GM03348 (cell line): ENCODE measurements around the gene ATP11A.
"Not testable (repeated sequence)": the region's sequence is repeated elsewhere in the genome, so short reads cannot be mapped to it uniquely, and the experiment has no call there.

Experiments
- DNase-seq: peaks from one replicate; pipeline ENCODE4 v3.0.0; 2012; ENCODE audit warnings: low spot score

Gene ATP11A

DNA sequence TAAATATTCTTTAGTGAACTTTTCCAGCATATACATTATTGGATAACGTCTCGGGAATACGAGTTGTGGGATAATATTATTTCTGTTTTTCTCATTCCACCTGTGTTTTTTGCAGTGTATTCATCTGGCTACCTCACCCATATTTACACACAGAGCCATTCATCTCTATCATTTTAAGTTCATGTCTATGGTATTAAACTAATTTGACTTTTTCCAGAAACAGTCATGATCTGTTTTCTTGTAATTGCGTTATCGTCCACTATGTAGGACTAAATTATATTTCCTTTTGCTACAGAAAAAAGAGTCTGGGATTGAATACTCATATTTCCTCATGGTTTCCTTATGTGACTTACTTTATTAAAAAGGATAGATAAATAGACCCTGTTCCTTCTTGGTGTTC is 2.7 kb downstream of the ATP11A start:
- no peak for DNase-seq

- peak; percentile 80 for DNase-seq
These were observed 4.1 kb downstream of the ATP11A start for GRCh38 chr13:112693831-112694497.

DNA sequence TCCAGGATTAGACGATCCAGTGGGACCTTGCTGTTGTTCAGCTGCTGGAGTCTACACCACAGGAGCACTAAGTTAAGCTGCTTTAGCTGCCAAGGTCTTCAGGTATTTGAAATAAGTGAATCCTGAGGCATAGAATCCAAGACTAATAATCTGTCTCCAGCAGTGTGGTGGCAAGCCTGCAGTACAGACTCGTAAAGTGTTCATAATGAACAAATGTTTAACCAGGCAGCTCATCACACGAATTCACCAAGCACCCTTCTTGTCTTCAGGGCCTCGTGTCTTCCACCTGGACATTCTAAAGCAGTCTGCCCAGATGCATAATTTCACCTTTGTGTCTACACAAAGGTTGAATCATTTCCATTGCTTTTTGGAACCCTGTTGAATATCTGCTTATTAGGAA is 5.3 kb downstream of the ATP11A start:
- no peak for DNase-seq

- DNase-seq: no peak
These were observed 6.4 kb downstream of the ATP11A start for GRCh38 chr13:112696001-112696868.

DNA sequence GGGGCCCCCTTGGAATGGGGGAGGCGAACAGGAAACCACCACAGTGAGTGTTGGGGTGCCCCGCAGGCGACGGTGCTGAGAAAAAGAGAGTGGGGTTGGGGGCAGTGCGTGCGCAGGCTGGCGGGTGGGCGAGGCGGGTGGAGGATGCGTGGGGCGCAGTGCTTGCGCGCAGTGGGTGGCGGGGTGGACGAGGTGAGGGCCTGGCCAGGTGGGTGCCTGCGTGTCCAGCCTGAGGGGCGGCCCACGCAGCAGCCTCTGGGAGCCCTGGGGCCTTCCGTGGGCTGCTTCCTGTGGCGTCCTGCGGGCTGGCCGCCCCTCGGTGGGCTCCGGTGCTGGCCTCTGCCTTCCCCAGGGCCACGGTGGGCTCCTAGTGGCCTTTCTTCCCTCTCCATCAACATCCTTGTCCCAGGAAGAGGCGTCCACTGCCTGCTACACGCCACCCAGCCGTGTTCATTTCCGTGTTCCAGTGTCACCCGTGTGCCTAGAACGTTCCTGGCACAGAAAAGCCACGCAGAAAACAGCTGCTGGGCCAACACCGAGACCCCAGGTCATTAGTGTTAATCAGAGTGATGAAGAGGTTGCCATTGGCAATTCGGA is 7.1 kb downstream of the ATP11A start:
- no peak for DNase-seq

- DNase-seq: peak; percentile 33
These were observed 8.2 kb downstream of the ATP11A start for GRCh38 chr13:112697756-112698655.

- DNase-seq: no peak
These were observed 9.6 kb downstream of the ATP11A start for GRCh38 chr13:112699322-112699918.

DNA sequence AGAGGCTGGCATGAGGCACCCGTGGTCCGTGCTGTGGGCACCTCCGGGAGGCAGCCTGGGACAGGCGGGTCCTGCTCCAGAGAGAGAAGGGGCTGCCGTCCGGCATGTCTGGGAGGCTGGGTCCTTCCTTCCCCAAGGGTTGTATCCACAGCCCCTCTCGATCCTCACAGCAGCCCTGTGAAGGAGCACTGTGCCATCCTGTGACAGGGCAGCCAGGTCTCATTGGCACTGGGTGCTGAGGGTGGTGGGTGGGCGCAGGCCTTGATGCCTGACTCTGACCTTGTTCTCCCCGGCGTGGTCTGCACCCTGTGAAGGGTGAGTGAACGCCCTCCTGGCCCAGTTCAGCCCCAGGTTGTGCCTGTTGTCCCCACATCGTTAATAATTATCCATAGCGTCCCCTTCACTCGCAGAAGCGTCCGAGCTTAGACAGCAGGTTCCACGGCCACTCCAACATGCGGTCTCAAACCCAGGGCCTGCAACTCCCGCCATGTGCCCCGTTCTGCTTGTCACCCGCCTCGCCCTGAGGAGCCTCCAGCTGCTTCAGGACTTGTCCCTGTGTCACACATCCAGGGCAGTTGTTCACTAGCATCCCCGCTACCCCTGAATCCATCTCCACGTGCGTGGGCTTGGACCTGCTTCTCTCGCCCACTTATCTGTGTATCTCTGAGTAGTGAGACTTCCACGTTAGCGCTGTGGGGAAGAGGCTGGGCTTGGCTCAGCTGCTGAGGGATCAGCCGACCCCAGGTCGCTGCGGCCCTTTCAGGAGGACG is 10.6 kb downstream of the ATP11A start:
- DNase-seq: no peak

DNA sequence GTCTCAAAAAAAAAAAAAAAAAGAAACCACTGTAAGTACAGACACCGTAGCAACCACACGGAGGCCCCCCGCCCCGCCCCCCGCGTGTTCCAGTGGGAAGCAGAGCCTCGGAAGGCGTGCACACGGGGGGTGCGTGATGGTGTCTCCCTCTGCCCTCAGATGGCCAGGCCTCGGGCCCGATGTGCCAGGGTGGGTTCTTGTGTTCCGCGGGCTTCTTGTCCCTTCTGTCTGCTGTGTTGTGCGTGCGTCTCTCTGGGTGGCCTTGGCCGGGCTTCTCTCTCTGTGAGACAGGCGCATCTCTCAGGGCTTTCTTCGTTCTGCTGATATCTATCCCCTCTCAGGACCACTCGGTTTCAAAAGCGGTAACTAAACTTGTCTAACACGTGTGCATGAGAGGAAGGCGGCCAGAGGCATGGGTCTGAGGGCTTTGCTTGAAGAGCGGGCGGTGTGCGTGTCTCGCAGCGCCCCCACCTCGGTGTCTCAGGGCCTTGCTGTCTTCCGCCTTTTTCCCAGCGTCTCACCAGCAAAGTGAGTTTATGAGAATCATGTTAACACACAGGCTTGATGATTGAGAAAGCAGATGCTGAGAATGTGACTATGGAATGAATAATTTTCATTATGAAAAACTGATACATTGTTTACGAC is 12.6 kb downstream of the ATP11A start:
- no peak for DNase-seq

- no peak for DNase-seq
These were observed 13.1 kb downstream of the ATP11A start for GRCh38 chr13:112702986-112703379.

GRCh38 chr13:112703449-112704284 is 13.8 kb downstream of the ATP11A start:
- DNase-seq: no peak

- DNase-seq: no peak
These were observed 14.7 kb downstream of the ATP11A start for GRCh38 chr13:112704308-112705145.

DNA sequence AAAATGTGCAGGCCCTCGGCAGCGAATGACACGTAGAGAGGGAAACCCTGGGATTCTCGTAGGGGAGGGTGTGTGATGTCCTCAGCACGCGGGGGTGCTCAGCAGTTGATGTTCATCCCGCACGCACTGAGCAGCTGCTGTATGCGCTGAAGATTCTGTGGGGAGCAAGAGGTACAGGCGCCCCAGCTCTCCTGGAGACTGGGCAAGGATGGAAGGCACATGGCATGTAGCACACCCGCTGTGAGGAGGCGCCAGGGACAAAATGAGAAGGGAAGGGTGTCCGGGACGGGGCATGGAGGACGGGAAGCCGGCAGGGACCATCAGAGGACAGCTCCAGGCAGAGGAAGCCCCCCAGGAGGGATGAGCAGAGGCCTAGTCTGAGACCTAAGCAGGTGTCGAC is 15.4 kb downstream of the ATP11A start:
- DNase-seq: no peak

GRCh38 chr13:112706171-112706570 is 16.3 kb downstream of the ATP11A start:
- DNase-seq: no peak

- DNase-seq: no peak
These were observed 18.9 kb downstream of the ATP11A start for GRCh38 chr13:112708560-112709240.

- DNase-seq: not testable (repeated sequence)
These were observed 19.5 kb downstream of the ATP11A start for GRCh38 chr13:112709316-112709715.

- no peak for DNase-seq
These were observed 20.3 kb downstream of the ATP11A start for GRCh38 chr13:112709825-112710783.
